PC-9 (cell line): Measurements from ENCODE around the gene H6PD. TPM values are rescaled to one million over a fixed set of nuclear protein-coding genes. Genes with fewer than 3 reads are reported as not detected.

Source experiments
- BruUV-seq: library from RNA; stranded (reverse); fragments of 400-500 nt; replicated peaks from 2 replicates; lab custom pipeline; 2021; lab: Mats Ljungman, UMichigan
- CTCF ChIA-PET: fragments of 300-600 bp; sonication (Branson Sonifier 250); formaldehyde crosslinking; loops from one replicate; lab custom pipeline; 2022; ENCODE audit warnings: antibody characterized with exemption; lab: Charles Lee
- POLR2A ChIA-PET: fragments of 300-600 bp; sonication (Branson Sonifier 250); formaldehyde crosslinking; loops from one replicate; lab custom pipeline; 2022; ENCODE audit warnings: antibody characterized with exemption; ENCODE audit not compliant: unreplicated experiment; lab: Charles Lee
- DNase-seq, 2 experiments: peaks; one replicate each; pipeline versions ENCODE4 v3.0.0 to v3.0.0-alpha.2; 2015 to 2022; ENCODE audit warnings: mixed read lengths in 1 of 2
- H2AFZ ChIP-seq: fragments of 200-600 bp; sonication (generic); 2 replicates; pipeline ENCODE4 v1.8.1; 2017; ENCODE audit warnings: antibody characterized with exemption
- H3F3A ChIP-seq: fragments of 200-600 bp; sonication (generic); 2 replicates; pipeline ENCODE4 v1.8.1; 2017; ENCODE audit warnings: antibody characterized with exemption, mild to moderate bottlenecking, low read depth; ENCODE audit not compliant: insufficient read depth
- H3K27ac ChIP-seq: fragments of 200-600 bp; sonication (generic); 2 replicates; pipeline ENCODE4 v1.6.1; 2016; ENCODE audit warnings: mixed run types
- H3K27me3 ChIP-seq: fragments of 200-600 bp; sonication (generic); 2 replicates; pipeline ENCODE4 v1.6.1; 2016; ENCODE audit warnings: low read depth, mixed run types; ENCODE audit not compliant: insufficient read depth
- H3K36me3 ChIP-seq: fragments of 200-600 bp; sonication (generic); 2 replicates; pipeline ENCODE4 v1.6.1; 2016; ENCODE audit warnings: low read depth, mixed run types
- H3K4me1 ChIP-seq: fragments of 200-600 bp; sonication (generic); replicated peaks from 2 replicates; pipeline ENCODE4 v1.6.1; 2016; ENCODE audit warnings: mixed run types; ENCODE audit not compliant: insufficient read depth
- H3K4me2 ChIP-seq: fragments of 200-600 bp; sonication (generic); 2 replicates; pipeline ENCODE4 v1.6.1; 2017; ENCODE audit warnings: mixed run types
- H3K4me3 ChIP-seq: fragments of 200-600 bp; sonication (generic); 2 replicates; pipeline ENCODE4 v1.6.1; 2016; ENCODE audit warnings: mixed run types
- H3K79me2 ChIP-seq: fragments of 200-600 bp; sonication (generic); 2 replicates; pipeline ENCODE4 v1.6.1; 2017; ENCODE audit warnings: low read depth, mixed run types
- H3K9me2 ChIP-seq: fragments of 200-600 bp; sonication (generic); 2 replicates; pipeline ENCODE4 v1.8.1; 2017; ENCODE audit warnings: mild to moderate bottlenecking; ENCODE audit not compliant: insufficient read depth
- H3K9me3 ChIP-seq: fragments of 200-600 bp; sonication (generic); 2 replicates; pipeline ENCODE4 v1.8.1; 2016; ENCODE audit warnings: low read depth; ENCODE audit not compliant: insufficient read depth
- H4K20me1 ChIP-seq: fragments of 200-600 bp; sonication (generic); 2 replicates; pipeline ENCODE4 v1.8.1; 2017; ENCODE audit not compliant: insufficient read depth
- EZH2 ChIP-seq: fragments of 200-600 bp; sonication (generic); IDR thresholded peaks from 2 replicates; pipeline ENCODE4 v1.8.0; 2017; ENCODE audit warnings: antibody characterized with exemption, low read depth
- intact Hi-C: fragments of 100-400 bp; cut with micrococcal nuclease; formaldehyde crosslinking; loops from one replicate; pipeline ENCODE4 v1.10.0; 2022; ENCODE audit not compliant: unreplicated experiment
- total RNA-seq: library from RNA; stranded (reverse); gene quantifications from 2 replicates; pipeline ENCODE4 v1.2.3, GENCODE V29; 2021
- TF ChIP-seq, protein P1 (sequence below): fragments of 200-600 bp; sonication (generic); conservative IDR thresholded peaks from 2 replicates; pipeline ENCODE4 v1.6.1; 2017; ENCODE audit warnings: mixed run types, antibody characterized with exemption, mild to moderate bottlenecking, moderate library complexity

Gene H6PD
- total RNA-seq, 1 experiment from 2014 or later = 31.1 TPM

DNA sequence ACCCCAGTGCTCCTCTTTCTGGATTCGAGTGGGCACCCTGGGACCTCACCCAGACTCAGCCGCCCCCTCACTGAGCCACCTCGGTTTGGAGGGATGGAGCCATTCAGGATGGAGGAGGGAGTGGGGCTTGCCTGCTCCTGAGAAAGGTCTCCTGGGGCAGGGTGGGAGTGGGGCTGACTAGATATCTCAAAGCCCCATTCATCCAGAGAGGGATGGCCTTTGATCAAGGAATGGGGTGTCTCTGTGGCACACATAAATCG, 48.1 kb downstream of the H6PD start:
- no TSS peak for BruUV-seq
- H3K4me1 ChIP-seq = peaks cover 16% of the 10 kb centered on the region
- H3K36me3 ChIP-seq = no peaks in the 10 kb centered on the region
- H3K9me2 ChIP-seq = no peaks in the 10 kb centered on the region
- H3K4me2 ChIP-seq = no peak overlapping the region
- H2AFZ ChIP-seq = no peak overlapping the region
- no peak overlapping the region for H3K4me3 ChIP-seq
- no peaks in the 10 kb centered on the region for H3K79me2 ChIP-seq
- intact Hi-C loops = no loop called here
- H3K27ac ChIP-seq = no peak overlapping the region
- CTCF ChIA-PET = no interaction called here
- H3K27me3 ChIP-seq = no peaks in the 10 kb centered on the region
- no peaks in the 10 kb centered on the region for H3K9me3 ChIP-seq
- H4K20me1 ChIP-seq = no peaks in the 10 kb centered on the region
- POLR2A ChIA-PET = interaction anchor here (0.6 kb wide), 1 partner anchor 38 kb away, joined by 4 read pairs; no protein-coding TSS in a partner anchor
- no peaks in the 10 kb centered on the region for H3F3A ChIP-seq
- no peak for TF ChIP-seq EZH2
- TF ChIP-seq, protein P1, sequence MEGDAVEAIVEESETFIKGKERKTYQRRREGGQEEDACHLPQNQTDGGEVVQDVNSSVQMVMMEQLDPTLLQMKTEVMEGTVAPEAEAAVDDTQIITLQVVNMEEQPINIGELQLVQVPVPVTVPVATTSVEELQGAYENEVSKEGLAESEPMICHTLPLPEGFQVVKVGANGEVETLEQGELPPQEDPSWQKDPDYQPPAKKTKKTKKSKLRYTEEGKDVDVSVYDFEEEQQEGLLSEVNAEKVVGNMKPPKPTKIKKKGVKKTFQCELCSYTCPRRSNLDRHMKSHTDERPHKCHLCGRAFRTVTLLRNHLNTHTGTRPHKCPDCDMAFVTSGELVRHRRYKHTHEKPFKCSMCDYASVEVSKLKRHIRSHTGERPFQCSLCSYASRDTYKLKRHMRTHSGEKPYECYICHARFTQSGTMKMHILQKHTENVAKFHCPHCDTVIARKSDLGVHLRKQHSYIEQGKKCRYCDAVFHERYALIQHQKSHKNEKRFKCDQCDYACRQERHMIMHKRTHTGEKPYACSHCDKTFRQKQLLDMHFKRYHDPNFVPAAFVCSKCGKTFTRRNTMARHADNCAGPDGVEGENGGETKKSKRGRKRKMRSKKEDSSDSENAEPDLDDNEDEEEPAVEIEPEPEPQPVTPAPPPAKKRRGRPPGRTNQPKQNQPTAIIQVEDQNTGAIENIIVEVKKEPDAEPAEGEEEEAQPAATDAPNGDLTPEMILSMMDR = no peak
- DNase-seq = no peak

DNA sequence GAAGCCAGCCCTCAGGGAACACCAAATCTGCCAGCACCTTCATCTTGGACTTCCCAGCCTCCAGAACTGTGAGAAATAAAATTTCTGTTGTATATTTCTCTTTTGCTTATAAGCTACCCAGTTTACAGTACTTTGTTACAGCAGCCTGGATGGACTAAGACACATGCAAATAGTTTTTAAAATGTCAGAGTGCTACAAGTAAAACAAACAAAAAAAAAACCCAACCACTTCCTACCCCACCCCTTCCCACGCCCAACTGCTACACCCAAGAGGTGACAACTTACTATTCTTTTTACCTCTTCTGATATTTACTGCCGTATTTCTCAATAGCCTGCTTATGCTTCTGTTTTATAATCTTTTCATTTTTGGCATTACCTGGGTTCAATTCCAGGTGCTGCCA, 49.5 kb downstream of the H6PD start:
- Histone ChIP-seq H3K27ac (no peak overlapping the region), H3K4me3 (no peak overlapping the region), H3K9me3 (no peaks in the 10 kb centered on the region; the same call in 1 of the 2 replicates), H3K4me2 (no peak overlapping the region), H3K9me2 (no peaks in the 10 kb centered on the region), H3K79me2 (no peaks in the 10 kb centered on the region), H2AFZ (no peak overlapping the region), H3K4me1 (peaks cover 16% of the 10 kb centered on the region), H3F3A (no peaks in the 10 kb centered on the region), H3K27me3 (no peaks in the 10 kb centered on the region), H4K20me1 (no peaks in the 10 kb centered on the region), H3K36me3 (no peaks in the 10 kb centered on the region)
- POLR2A ChIA-PET = no interaction called here
- no peak for DNase-seq
- intact Hi-C loops = no loop called here
- CTCF ChIA-PET = interaction anchor here (0.7 kb wide), 1 partner anchor 174 kb away, joined by 6 read pairs; no protein-coding TSS in a partner anchor
- TF ChIP-seq EZH2 = no peak
- TF ChIP-seq, protein P1 = no peak
- BruUV-seq = no TSS peak

DNA sequence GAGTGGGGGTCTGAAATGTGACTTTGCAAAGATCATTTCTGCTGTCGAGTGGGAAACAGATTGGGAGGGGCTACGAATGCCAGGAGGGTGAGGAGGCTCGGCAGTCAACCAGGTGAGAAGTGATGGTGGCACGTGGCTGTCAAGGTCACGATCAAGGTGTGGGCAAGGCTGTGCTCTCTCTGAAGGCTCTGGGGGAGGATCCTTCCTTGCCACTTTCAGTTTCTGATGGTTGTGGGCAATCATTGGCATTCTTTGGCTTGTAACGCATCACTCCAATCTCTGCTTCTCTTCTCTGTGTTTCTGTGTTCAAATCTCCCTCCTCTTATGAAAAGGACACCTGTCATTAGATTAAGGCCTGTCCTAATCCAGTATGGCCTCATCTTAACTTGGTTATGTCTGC, 52.0 kb downstream of the H6PD start:
- H3F3A ChIP-seq = peaks cover 16% of the 10 kb centered on the region
- CTCF ChIA-PET = no interaction called here

More for the DNA sequence above, 52.0 kb downstream of the H6PD start:
- no peaks in the 10 kb centered on the region; the same call in 1 of the 2 replicates for H3K9me3 ChIP-seq
- no peaks in the 10 kb centered on the region for H3K9me2 ChIP-seq
- no peaks in the 10 kb centered on the region for H3K27me3 ChIP-seq
- POLR2A ChIA-PET = no interaction called here
- no peak overlapping the region for H2AFZ ChIP-seq
- H3K4me3 ChIP-seq = no peak overlapping the region
- H4K20me1 ChIP-seq = no peaks in the 10 kb centered on the region
- H3K4me1 ChIP-seq = peaks cover 23% of the 10 kb centered on the region
- H3K4me2 ChIP-seq = no peak overlapping the region
- BruUV-seq = no TSS peak
- no peak for TF ChIP-seq EZH2
- TF ChIP-seq, protein P1 = no peak
- intact Hi-C loops = no loop called here
- DNase-seq = no peak
- no peaks in the 10 kb centered on the region for H3K36me3 ChIP-seq
- no peak overlapping the region for H3K27ac ChIP-seq
- H3K79me2 ChIP-seq = no peaks in the 10 kb centered on the region
